ENCODE data around the gene PARD6G.

PARD6G gene

GRCh38 chr18:80244956-80245730 is 2.2 kb downstream of the PARD6G start:
- TF ChIP-seq CTCF (IDR thresholded peaks at IDR 0.05), result no peak

GRCh38 chr18:80244167-80244566 is 3.1 kb downstream of the PARD6G start:
- no peak for TF ChIP-seq CTCF (IDR thresholded peaks at IDR 0.05)

- TF ChIP-seq CTCF (IDR thresholded peaks at IDR 0.05), result no peak
These were observed 4.1 kb downstream of the PARD6G start for GRCh38 chr18:80243204-80243603.

GRCh38 chr18:80241919-80242777 is 5.2 kb downstream of the PARD6G start:
- TF ChIP-seq CTCF (IDR thresholded peaks at IDR 0.05), result no peak

GRCh38 chr18:80239830-80240229 is 7.5 kb downstream of the PARD6G start:
- TF ChIP-seq CTCF (IDR thresholded peaks at IDR 0.05), result no peak

GRCh38 chr18:80238651-80239260 is 8.6 kb downstream of the PARD6G start:
- TF ChIP-seq CTCF (IDR thresholded peaks at IDR 0.05), result no peak

GRCh38 chr18:80234398-80234797 is 12.9 kb downstream of the PARD6G start:
- no peak for TF ChIP-seq CTCF (IDR thresholded peaks at IDR 0.05)

All from LNCAP (cell line).